PC-3 (cell line): ENCODE results near the gene GRIN2D. TPM values are rescaled to one million over a fixed set of nuclear protein-coding genes. Genes with fewer than 3 reads are reported as not detected.

Experiments used
- ATAC-seq: fragments of 200-7000 bp; cut with Tn5 transposase; 2 replicates; pipeline ENCODE4 v1.9.1; 2020; ENCODE audit warnings: mild to moderate bottlenecking, moderate library complexity
- BruUV-seq: library from RNA; stranded (reverse); fragments of 400-500 nt; replicated peaks from 2 replicates; lab custom pipeline; 2021; lab: Mats Ljungman, UMichigan
- CTCF ChIA-PET: fragments of 300-600 bp; sonication (Branson Sonifier 250); formaldehyde crosslinking; loops from one replicate; lab custom pipeline; 2022; ENCODE audit warnings: antibody characterized with exemption; lab: Charles Lee
- POLR2A ChIA-PET: fragments of 300-600 bp; sonication (Branson Sonifier 250); formaldehyde crosslinking; loops from one replicate; lab custom pipeline; 2022; ENCODE audit warnings: antibody characterized with exemption; ENCODE audit not compliant: unreplicated experiment; lab: Charles Lee
- DNase-seq: peaks from one replicate; pipeline ENCODE4 v3.0.0-alpha.2; 2015
- H2AFZ ChIP-seq: fragments of 300-600 bp; sonication (generic); 2 replicates; pipeline ENCODE4 v1.6.0; 2016; ENCODE audit warnings: antibody characterized with exemption, low read length
- H3F3A ChIP-seq: fragments of 300-600 bp; sonication (generic); one replicate; pipeline ENCODE4 v1.6.0; 2017; ENCODE audit warnings: antibody characterized with exemption, low read length, control low read depth, mild to moderate bottlenecking; ENCODE audit not compliant: unreplicated experiment
- H3K27ac ChIP-seq: fragments of 300-600 bp; sonication (generic); 2 replicates; pipeline ENCODE4 v1.5.1; 2016; ENCODE audit warnings: mild to moderate bottlenecking, low read length
- H3K27me3 ChIP-seq: fragments of 300-600 bp; sonication (generic); 2 replicates; pipeline ENCODE4 v1.6.1; 2016; ENCODE audit warnings: low read length, mixed read lengths
- H3K36me3 ChIP-seq: fragments of 300-600 bp; sonication (generic); 2 replicates; pipeline ENCODE4 v1.6.1; 2016; ENCODE audit warnings: low read depth, mixed run types, low read length, mixed read lengths
- H3K4me1 ChIP-seq: fragments of 300-600 bp; sonication (generic); 2 replicates; pipeline ENCODE4 v1.5.1; 2016; ENCODE audit warnings: low read length; ENCODE audit not compliant: insufficient read depth
- H3K4me2 ChIP-seq: fragments of 300-600 bp; sonication (generic); 2 replicates; pipeline ENCODE4 v1.6.0; 2016; ENCODE audit warnings: low read length
- H3K4me3 ChIP-seq: fragments of 300-600 bp; sonication (generic); 2 replicates; pipeline ENCODE4 v1.5.1; 2016; ENCODE audit warnings: mild to moderate bottlenecking, low read length, mixed read lengths
- H3K79me2 ChIP-seq: fragments of 300-600 bp; sonication (generic); 2 replicates; pipeline ENCODE4 v1.6.1; 2017; ENCODE audit warnings: low read length, mixed read lengths
- H3K9ac ChIP-seq: fragments of 300-600 bp; sonication (generic); 2 replicates; pipeline ENCODE4 v1.6.0; 2016; ENCODE audit warnings: mild to moderate bottlenecking, low read length
- H3K9me2 ChIP-seq: fragments of 300-600 bp; sonication (generic); replicated peaks from 2 replicates; pipeline ENCODE4 v1.6.1; 2016; ENCODE audit warnings: mixed run types, low read length, mixed read lengths
- H3K9me3 ChIP-seq: fragments of 300-600 bp; sonication (generic); 2 replicates; pipeline ENCODE4 v1.6.1; 2016; ENCODE audit warnings: low read length, mixed read lengths
- H4K20me1 ChIP-seq: fragments of 300-600 bp; sonication (generic); 2 replicates; pipeline ENCODE4 v1.6.1; 2016; ENCODE audit warnings: low read length, mixed read lengths
- CTCF ChIP-seq: fragments of 300-600 bp; sonication (generic); conservative IDR thresholded peaks from 2 replicates; pipeline ENCODE4 v1.5.1; 2017; ENCODE audit warnings: antibody characterized with exemption, low read depth, mild to moderate bottlenecking, low read length
- EZH2 ChIP-seq: fragments of 300-600 bp; sonication (generic); IDR thresholded peaks from one replicate; pipeline ENCODE4 v1.6.1; 2017; ENCODE audit warnings: antibody characterized with exemption, mild to moderate bottlenecking, low read length; ENCODE audit not compliant: unreplicated experiment
- EZH2phosphoT487 ChIP-seq: fragments of 300-600 bp; sonication (generic); IDR thresholded peaks from 2 replicates; pipeline ENCODE4 v1.6.1; 2018; ENCODE audit warnings: mild to moderate bottlenecking, antibody characterized with exemption, low read length, borderline replicate concordance
- intact Hi-C: fragments of 100-400 bp; cut with micrococcal nuclease; formaldehyde crosslinking; loops from 2 replicates; pipeline ENCODE4 v1.9.0; 2023
- total RNA-seq: library from RNA; depleted of rRNA; stranded (reverse); fragments of >200 nt; gene quantifications from 2 replicates; pipeline ENCODE4 v1.2.3, GENCODE V29; 2014

The GRIN2D gene
- total RNA-seq, 1 experiment from 2014 or later: 0.51 TPM

GRCh38 chr19:48396016-48396823 is 2.8 kb downstream of the GRIN2D start:
- Histone ChIP-seq H4K20me1 (no peaks in the 10 kb centered on the region), H3K27me3 (no peaks in the 10 kb centered on the region; the same call in 1 of the 2 replicates), H3K36me3 (no peaks in the 10 kb centered on the region), H3K4me3 (no peak overlapping the region), H3K27ac (no peak overlapping the region), H3K9me3 (no peaks in the 10 kb centered on the region), H3K79me2 (peaks cover 1% of the 10 kb centered on the region), H3K9ac (no peak overlapping the region), H2AFZ (no peak overlapping the region), H3K4me2 (no peak overlapping the region), H3K9me2 (no peaks in the 10 kb centered on the region), H3F3A (no peaks in the 10 kb centered on the region), H3K4me1 (peaks cover 9% of the 10 kb centered on the region)
- intact Hi-C loops: no loop called here
- no TSS peak for BruUV-seq
- no peak for TF ChIP-seq EZH2
- no peak for TF ChIP-seq EZH2phosphoT487
- no peak for TF ChIP-seq CTCF
- ChIA-PET POLR2A (no interaction called here), CTCF (no interaction called here)
- no peak for ATAC-seq
- no peak for DNase-seq

- Histone ChIP-seq H3K9ac (no peak overlapping the region), H3K9me3 (no peaks in the 10 kb centered on the region), H3K9me2 (no peaks in the 10 kb centered on the region), H3K27ac (no peak overlapping the region), H4K20me1 (no peaks in the 10 kb centered on the region), H3K79me2 (no peaks in the 10 kb centered on the region), H2AFZ (no peak overlapping the region), H3F3A (no peaks in the 10 kb centered on the region), H3K27me3 (no peaks in the 10 kb centered on the region; the same call in 1 of the 2 replicates), H3K36me3 (no peaks in the 10 kb centered on the region), H3K4me2 (no peak overlapping the region), H3K4me1 (peaks cover 9% of the 10 kb centered on the region), H3K4me3 (no peak overlapping the region)
- TF ChIP-seq CTCF: no peak
- TF ChIP-seq EZH2: no peak
- no peak for TF ChIP-seq EZH2phosphoT487
- ATAC-seq (no peak), DNase-seq (no peak)
- no TSS peak for BruUV-seq
- ChIA-PET CTCF (no interaction called here), POLR2A (no interaction called here)
- intact Hi-C loops: no loop called here
Measured at GRCh38 chr19:48396824-48397176, 3.3 kb downstream of the GRIN2D start.
